Liver (tissue), 3 donors: ENCODE data around the gene TNFSF15.

Experiments
- ATF3 ChIP-seq: IDR thresholded peaks from 2 replicates; pipeline ENCODE4 v1.6.1; 2016; ENCODE audit warnings: antibody characterized with exemption
- GABPA ChIP-seq, 2 donors: IDR thresholded peaks in 1 of 2; conservative IDR thresholded peaks in 1 of 2; 2 replicates each; pipeline ENCODE4 v1.6.1; 2016; ENCODE audit warnings: antibody characterized with exemption in 2 of 2, mild to moderate bottlenecking in 1 of 2, moderate library complexity in 1 of 2
- HNF4A ChIP-seq, 2 donors: conservative IDR thresholded peaks; 2 replicates each; pipeline ENCODE4 v1.6.1; 2016; ENCODE audit warnings: antibody characterized with exemption in 2 of 2, mild to moderate bottlenecking in 2 of 2
- RAD21 ChIP-seq, 2 donors: IDR thresholded peaks; 2 replicates each; pipeline ENCODE4 v1.6.1; 2016; ENCODE audit warnings: antibody characterized with exemption in 2 of 2, mild to moderate bottlenecking in 2 of 2
- YY1 ChIP-seq: IDR thresholded peaks from 2 replicates; pipeline ENCODE4 v1.6.1; 2016; ENCODE audit warnings: antibody characterized with exemption, mild to moderate bottlenecking
- TF ChIP-seq, protein P1 (sequence below): fragments of 150-350 bp; IDR thresholded peaks from 2 replicates; pipeline ENCODE4 v1.5.1; 2017; ENCODE audit warnings: improper control_type of control experiment, low read depth, low read length; ENCODE audit not compliant: missing input control
- donor health status: healthy.
- donor health status: healthy.

DNA sequence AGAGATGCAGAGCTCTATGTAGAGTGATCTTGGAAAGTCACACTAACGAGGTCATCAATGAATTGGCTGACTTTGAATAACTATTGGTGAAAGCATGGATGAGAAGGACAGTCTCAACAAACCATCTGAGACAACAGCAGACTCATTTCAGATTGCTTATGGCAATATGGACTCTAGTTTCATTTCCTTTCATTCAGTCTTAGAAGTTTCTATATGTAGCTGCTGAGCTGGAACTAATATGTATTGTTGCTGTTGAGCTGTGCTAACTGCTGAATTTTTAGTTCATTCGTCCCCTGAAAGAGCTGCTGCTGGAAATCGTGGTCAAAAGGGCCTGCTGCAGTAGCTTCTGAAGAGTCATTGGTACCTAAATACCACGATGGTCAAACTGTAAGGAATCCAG lies 31.3 kb downstream of the TNFSF15 start:
- TF ChIP-seq RAD21 (IDR thresholded peaks at IDR 0.05) (no peak), ATF3 (no peak), GABPA (IDR thresholded peaks at IDR 0.05 in 1 of 2, conservative IDR thresholded peaks at IDR 0.05 in 1 of 2) (no peak), YY1 (no peak), HNF4A (conservative IDR thresholded peaks at IDR 0.05) (no peak)
- TF ChIP-seq, protein P1, sequence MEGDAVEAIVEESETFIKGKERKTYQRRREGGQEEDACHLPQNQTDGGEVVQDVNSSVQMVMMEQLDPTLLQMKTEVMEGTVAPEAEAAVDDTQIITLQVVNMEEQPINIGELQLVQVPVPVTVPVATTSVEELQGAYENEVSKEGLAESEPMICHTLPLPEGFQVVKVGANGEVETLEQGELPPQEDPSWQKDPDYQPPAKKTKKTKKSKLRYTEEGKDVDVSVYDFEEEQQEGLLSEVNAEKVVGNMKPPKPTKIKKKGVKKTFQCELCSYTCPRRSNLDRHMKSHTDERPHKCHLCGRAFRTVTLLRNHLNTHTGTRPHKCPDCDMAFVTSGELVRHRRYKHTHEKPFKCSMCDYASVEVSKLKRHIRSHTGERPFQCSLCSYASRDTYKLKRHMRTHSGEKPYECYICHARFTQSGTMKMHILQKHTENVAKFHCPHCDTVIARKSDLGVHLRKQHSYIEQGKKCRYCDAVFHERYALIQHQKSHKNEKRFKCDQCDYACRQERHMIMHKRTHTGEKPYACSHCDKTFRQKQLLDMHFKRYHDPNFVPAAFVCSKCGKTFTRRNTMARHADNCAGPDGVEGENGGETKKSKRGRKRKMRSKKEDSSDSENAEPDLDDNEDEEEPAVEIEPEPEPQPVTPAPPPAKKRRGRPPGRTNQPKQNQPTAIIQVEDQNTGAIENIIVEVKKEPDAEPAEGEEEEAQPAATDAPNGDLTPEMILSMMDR: no peak
